Upper lobe of left lung (tissue), 6 donors: ENCODE results near the gene JMJD6. TPM values are rescaled to one million over a fixed set of nuclear protein-coding genes. Genes with fewer than 3 reads are reported as not detected.
"Not testable (repeated sequence)": the region's sequence is repeated elsewhere in the genome, so short reads cannot be mapped to it uniquely, and the experiment has no call there.

Experiments used
- ATAC-seq, 2 donors: fragments of 200-7000 bp; cut with Tn5 transposase; one replicate each; pipeline ENCODE4 v1.9.1; 2022; ENCODE audit warnings: mild to moderate bottlenecking in 2 of 2, moderate library complexity in 2 of 2; ENCODE audit not compliant: low FRiP score in 2 of 2
- DNase-seq, 2 donors: peaks; one replicate each; pipeline ENCODE4 v3.0.0-alpha.2; 2019 to 2020
- H3K27ac ChIP-seq, 4 donors: fragments of 200-600 bp; sonication (generic); one replicate each; pipeline ENCODE4 v1.5.1; 2016 to 2019
- H3K27me3 ChIP-seq, 4 donors: fragments of 200-600 bp; sonication (generic); one replicate each; pipeline ENCODE4 v1.5.1; 2017 to 2019
- H3K36me3 ChIP-seq, 4 donors: fragments of 200-600 bp; sonication (generic); one replicate each; pipeline ENCODE4 v1.5.1; 2016 to 2019
- H3K4me1 ChIP-seq, 4 donors: fragments of 200-600 bp; sonication (generic); one replicate each; pipeline ENCODE4 v1.5.1; 2018 to 2019
- H3K4me3 ChIP-seq, 4 donors: fragments of 200-600 bp; sonication (generic); one replicate each; pipeline ENCODE4 v1.5.1; 2017 to 2019; ENCODE audit warnings: mild to moderate bottlenecking in 2 of 4, moderate library complexity in 1 of 4
- H3K9me3 ChIP-seq, 4 donors: fragments of 200-600 bp; sonication (generic); one replicate each; pipeline ENCODE4 v1.5.1; 2018 to 2019
- EP300 ChIP-seq, 4 donors: sonication (generic); formaldehyde crosslinking; IDR thresholded peaks; one replicate each; pipeline ENCODE4 v1.5.1; 2017; ENCODE audit warnings: antibody characterized with exemption in 4 of 4, control low read depth in 2 of 4
- POLR2A ChIP-seq, 4 donors: fragments of 450-650 bp; IDR thresholded peaks; one replicate each; pipeline ENCODE4 v1.5.1; 2016 to 2017; ENCODE audit warnings: antibody characterized with exemption in 4 of 4, mild to moderate bottlenecking in 2 of 4
- POLR2AphosphoS5 ChIP-seq, 2 donors: sonication (generic); formaldehyde crosslinking; IDR thresholded peaks; one replicate each; pipeline ENCODE4 v1.5.1; 2017; ENCODE audit warnings: antibody characterized with exemption in 2 of 2
- WGBS, 2 donors: methylation state at CpG; one replicate each; pipeline ENCODE4 v1.1.5; 2017 to 2018; 5-methylcytosine and 5-hydroxymethylcytosine counted together
- total RNA-seq, 6 donors: library from RNA; depleted of rRNA in 4 of 6; stranded (reverse); fragments of >200 nt in 4 of 6; gene quantifications; one replicate each; pipeline versions ENCODE4 v1.1.0 to v1.2.1, GENCODE V29; 2016 to 2021
- TF ChIP-seq, protein P1 (sequence below), 6 experiments: fragments of 450-650 bp in 4 of 6; fragments of 200-600 bp in 2 of 6; sonication (generic) in 2 of 6; IDR thresholded peaks; one replicate each; pipeline ENCODE4 v1.5.1; 2016 to 2019; ENCODE audit warnings: antibody characterized with exemption in 6 of 6
- donor health status: DM: no; HTN: no; CAD: no; lungs with moderate emphysema.
- donor health status: DM: no; HTN: yes; CAD: no; lungs with severe emphysema.

The JMJD6 gene
- total RNA-seq, 6 donors from 2014 or later, result 23.3 to 63.9 (median 31.0) TPM

- Histone ChIP-seq H3K27ac (no peak overlapping the region), H3K4me3 (no peak overlapping the region), H3K27me3 (no peaks in the 10 kb centered on the region), H3K9me3 (no peaks in the 10 kb centered on the region), H3K4me1 (peaks cover 0 to 8% (median 0%) of the 10 kb centered on the region in 4 donors), H3K36me3 (peaks cover 0 to 50% (median 17%) of the 10 kb centered on the region in 4 donors)
- DNase-seq (no peak), ATAC-seq (no peak)
- WGBS, 2 donors, result 92 to 95% methylated on average over 3 of the region's 3 CpGs
- TF ChIP-seq EP300 (IDR thresholded peaks at IDR 0.05) (no peak), POLR2AphosphoS5 (IDR thresholded peaks at IDR 0.05) (no peak), POLR2A (IDR thresholded peaks at IDR 0.05) (no peak)
- TF ChIP-seq, protein P1, sequence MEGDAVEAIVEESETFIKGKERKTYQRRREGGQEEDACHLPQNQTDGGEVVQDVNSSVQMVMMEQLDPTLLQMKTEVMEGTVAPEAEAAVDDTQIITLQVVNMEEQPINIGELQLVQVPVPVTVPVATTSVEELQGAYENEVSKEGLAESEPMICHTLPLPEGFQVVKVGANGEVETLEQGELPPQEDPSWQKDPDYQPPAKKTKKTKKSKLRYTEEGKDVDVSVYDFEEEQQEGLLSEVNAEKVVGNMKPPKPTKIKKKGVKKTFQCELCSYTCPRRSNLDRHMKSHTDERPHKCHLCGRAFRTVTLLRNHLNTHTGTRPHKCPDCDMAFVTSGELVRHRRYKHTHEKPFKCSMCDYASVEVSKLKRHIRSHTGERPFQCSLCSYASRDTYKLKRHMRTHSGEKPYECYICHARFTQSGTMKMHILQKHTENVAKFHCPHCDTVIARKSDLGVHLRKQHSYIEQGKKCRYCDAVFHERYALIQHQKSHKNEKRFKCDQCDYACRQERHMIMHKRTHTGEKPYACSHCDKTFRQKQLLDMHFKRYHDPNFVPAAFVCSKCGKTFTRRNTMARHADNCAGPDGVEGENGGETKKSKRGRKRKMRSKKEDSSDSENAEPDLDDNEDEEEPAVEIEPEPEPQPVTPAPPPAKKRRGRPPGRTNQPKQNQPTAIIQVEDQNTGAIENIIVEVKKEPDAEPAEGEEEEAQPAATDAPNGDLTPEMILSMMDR (IDR thresholded peaks at IDR 0.05), result no peak
These were observed 25.1 kb upstream of the JMJD6 start for GRCh38 chr17:76751416-76751993.

DNA sequence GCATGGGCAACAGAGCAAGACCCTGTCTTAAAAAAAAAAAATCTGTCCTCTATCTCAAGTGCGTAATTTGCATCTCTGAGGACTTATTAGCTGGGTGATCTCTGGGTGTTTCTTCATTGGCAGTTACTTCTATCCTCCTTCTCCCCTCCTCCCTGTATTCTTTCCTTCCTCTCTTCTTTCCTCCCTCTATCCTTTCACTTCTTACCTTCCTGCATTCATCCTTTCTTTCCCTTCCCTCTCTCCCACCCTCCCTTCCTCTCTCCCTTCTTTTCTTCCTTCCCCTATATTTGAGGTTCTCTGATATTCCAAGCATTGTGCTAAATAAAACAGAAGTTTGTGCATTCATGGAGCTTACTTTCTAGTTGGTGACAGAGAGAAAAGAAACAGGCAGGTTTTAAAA, 22.3 kb upstream of the JMJD6 start:
- ATAC-seq (no peak), DNase-seq (no peak)
- TF ChIP-seq POLR2A (IDR thresholded peaks at IDR 0.05), result no peak
- no peak for TF ChIP-seq POLR2AphosphoS5 (IDR thresholded peaks at IDR 0.05)
- TF ChIP-seq, protein P1 (IDR thresholded peaks at IDR 0.05), result no peak
- TF ChIP-seq EP300 (IDR thresholded peaks at IDR 0.05), result no peak
- Histone ChIP-seq H3K27me3 (no peaks in the 10 kb centered on the region), H3K27ac (peak overlapping the region in 1 of 4 donors; percentile 34), H3K9me3 (no peaks in the 10 kb centered on the region), H3K36me3 (peaks cover 10 to 56% (median 25%) of the 10 kb centered on the region in 4 donors), H3K4me1 (peaks cover 0 to 5% (median 0%) of the 10 kb centered on the region in 4 donors), H3K4me3 (no peak overlapping the region)
- WGBS, 2 donors, result 94 to 97% methylated on average over 1 of the region's 1 CpG

- DNase-seq (no peak), ATAC-seq (no peak)
- Histone ChIP-seq H3K36me3 (peaks cover 10 to 63% (median 27%) of the 10 kb centered on the region in 4 donors), H3K4me1 (no peaks in the 10 kb centered on the region), H3K27ac (peak overlapping the region in 2 of 4 donors; percentile 27 to 34), H3K4me3 (no peak overlapping the region), H3K27me3 (no peaks in the 10 kb centered on the region), H3K9me3 (no peaks in the 10 kb centered on the region)
- no peak for TF ChIP-seq POLR2A (IDR thresholded peaks at IDR 0.05)
- TF ChIP-seq, protein P1 (IDR thresholded peaks at IDR 0.05), result no peak
- no peak for TF ChIP-seq POLR2AphosphoS5 (IDR thresholded peaks at IDR 0.05)
- TF ChIP-seq EP300 (IDR thresholded peaks at IDR 0.05), result no peak
- WGBS, 2 donors, result 61 to 67% methylated on average over 9 of the region's 9 CpGs
These were observed 21.4 kb upstream of the JMJD6 start for GRCh38 chr17:76747716-76748363.

DNA sequence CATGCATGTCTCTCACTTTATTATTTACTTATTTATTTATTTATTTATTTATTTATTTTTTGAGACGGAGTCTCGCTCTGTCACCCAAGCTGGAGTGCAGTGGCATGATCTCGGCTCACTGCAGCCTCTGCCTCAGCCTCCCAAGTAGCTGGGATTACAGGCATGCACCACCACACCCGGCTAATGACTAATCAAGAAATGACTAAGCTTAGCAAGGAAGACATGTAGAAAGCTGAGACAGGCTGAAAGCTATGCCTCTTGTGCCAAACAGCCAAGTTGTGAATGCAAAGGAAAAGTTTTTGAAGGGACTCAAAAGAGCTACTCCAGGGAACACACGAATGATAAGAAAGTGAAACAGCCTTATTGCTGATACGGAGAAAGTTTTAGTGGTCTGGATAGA, 19.4 kb upstream of the JMJD6 start:
- peaks cover 10 to 64% (median 37%) of the 10 kb centered on the region in 4 donors for H3K36me3 ChIP-seq
- WGBS, 2 donors, result 93 to 96% methylated on average over 6 of the region's 6 CpGs
- DNase-seq, ATAC-seq, H3K4me1 ChIP-seq, H3K27ac ChIP-seq, H3K27me3 ChIP-seq, H3K4me3 ChIP-seq, H3K9me3 ChIP-seq: not testable (repeated sequence)

DNA sequence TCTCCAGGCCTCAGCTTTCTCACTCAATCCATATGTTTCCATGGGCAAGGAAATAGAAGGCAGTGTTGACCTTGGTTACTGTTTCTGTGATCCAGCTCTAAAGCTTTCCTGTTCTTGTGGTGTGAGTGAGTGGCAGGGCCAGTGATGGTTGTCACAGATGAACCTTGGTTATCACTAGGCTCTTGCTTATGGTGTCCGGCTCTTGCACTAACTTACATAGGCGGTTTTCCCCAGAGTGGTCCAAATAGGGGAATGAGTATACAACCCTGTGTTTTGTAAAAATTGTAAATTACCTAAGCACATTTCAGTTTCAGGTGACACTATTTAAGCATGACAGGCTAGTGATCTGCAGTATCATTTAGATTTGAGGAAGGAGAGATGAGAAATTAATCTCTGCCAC, 18.3 kb upstream of the JMJD6 start:
- Histone ChIP-seq H3K4me3 (no peak overlapping the region), H3K27me3 (no peaks in the 10 kb centered on the region), H3K9me3 (no peaks in the 10 kb centered on the region), H3K4me1 (peaks cover under 1 to 8% (median 5%) of the 10 kb centered on the region in 4 donors), H3K27ac (no peak overlapping the region), H3K36me3 (peaks cover 10 to 61% (median 37%) of the 10 kb centered on the region in 4 donors)
- ATAC-seq, result no peak
- 94 to 97% methylated on average over 2 of the region's 2 CpGs for WGBS, 2 donors
- DNase-seq, result no peak
- TF ChIP-seq POLR2AphosphoS5 (IDR thresholded peaks at IDR 0.05), result no peak
- TF ChIP-seq, protein P1 (IDR thresholded peaks at IDR 0.05), result no peak
- TF ChIP-seq POLR2A (IDR thresholded peaks at IDR 0.05), result no peak
- no peak for TF ChIP-seq EP300 (IDR thresholded peaks at IDR 0.05)
